NCI-H2196 (cell line): Measurements from ENCODE around the gene C1QA.
"Not testable (repeated sequence)": the region's sequence is repeated elsewhere in the genome, so short reads cannot be mapped to it uniquely, and the experiment has no call there.

Experiments used
- DNase-seq: peaks from one replicate; lab custom pipeline; 2025; ENCODE audit not compliant: unreplicated experiment; lab: John Stamatoyannopoulos, UW

Gene C1QA

DNA sequence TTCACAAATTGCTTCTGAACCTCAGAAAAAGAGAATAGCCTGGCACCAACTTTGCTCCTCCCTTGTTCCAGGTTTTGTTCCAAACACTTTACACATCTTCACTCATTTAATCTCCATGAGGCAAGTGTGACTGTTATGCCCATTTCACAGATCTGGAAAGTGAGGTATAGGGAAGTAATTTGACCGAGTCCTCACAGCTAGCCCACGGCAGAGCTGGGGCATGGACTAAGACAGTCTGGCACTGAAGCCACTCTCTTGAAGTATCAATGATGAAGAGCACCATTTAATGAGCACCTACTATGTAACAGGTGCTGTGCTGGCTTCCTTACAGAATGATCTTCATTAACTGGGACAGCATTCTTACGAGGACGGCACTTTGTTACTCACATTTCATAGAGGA lies 35.6 kb downstream of the C1QA start:
- DNase-seq: no peak

DNA sequence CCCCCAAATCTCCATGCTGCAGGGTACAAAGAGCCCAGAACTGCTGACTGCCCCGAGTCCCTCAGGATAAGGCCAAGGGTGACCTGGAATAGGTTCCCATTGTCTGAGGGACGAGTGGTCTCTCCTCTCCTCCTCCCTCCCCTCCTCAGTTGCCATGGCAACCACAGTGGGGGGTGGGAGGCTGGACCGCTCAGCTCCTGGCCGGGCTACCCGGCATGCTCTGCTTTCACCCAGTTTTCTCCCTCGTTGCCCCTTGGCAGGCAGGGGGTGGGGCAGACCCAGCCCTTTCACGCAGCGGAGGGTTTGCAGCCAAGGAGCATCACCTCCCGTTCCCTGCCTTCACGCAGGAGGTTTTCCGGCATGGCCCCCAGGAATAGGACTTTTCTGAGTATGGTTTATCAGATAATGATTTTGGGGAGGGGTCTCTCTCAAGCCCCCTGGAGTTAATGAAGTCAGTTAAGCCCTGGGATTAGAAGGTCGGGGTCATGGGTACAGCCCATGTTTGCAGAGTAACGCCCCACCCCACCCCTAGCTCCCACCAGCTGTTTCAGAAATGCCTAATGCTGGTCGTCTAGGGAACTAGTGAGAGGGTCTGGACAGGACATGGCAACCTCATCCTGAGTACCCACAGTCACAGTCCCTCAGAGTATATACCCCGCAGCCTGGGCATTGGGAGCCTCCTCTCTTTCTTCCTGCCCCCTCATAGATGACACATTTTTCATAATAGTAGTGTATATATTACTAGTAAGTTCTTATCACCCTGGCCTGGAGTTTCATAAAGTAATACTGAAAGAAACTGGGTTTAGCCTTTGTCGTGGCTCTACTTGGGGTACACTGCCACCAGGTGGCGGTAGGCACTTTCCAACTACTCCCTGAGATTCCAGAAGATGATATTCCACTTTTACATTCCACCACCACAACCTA lies 37.3 kb downstream of the C1QA start:
- DNase-seq: peak; percentile 46

DNA sequence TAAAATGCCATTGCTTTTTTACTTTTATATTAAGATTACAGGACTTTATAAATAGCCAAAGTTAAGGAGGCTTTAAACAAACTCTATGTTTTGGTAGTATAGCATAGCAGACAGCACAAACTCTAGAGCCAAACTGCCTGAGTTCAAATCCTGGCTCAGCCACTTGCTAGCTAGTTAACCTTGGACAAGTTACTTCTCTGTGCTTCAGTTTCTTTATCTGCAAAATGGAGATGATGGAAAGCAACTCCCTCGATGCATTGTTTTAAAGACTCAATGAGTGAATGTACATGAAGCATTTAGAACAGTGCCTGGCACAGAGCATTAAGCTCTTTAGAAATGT lies 38.0 kb downstream of the C1QA start:
- DNase-seq: no peak

DNA sequence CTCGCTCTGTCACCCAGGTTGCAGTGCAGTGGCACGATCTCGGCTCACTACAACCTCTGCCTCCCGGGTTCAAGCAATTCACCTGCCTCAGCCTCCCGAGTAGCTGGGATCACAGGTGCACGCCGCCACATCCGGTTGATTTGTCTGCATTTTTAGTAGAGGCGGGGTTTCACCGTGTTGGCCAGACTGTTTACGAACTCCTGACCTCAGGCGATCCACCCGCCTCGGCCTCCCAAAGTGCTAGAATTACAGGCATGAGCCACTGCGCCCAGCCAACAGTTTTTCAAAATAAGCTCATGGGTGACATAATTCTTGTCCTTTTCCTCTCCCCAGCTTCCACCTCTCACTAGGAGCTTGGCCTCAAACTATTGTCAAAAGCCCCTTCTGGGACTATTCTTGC lies 39.7 kb downstream of the C1QA start:
- DNase-seq: not testable (repeated sequence)

DNA sequence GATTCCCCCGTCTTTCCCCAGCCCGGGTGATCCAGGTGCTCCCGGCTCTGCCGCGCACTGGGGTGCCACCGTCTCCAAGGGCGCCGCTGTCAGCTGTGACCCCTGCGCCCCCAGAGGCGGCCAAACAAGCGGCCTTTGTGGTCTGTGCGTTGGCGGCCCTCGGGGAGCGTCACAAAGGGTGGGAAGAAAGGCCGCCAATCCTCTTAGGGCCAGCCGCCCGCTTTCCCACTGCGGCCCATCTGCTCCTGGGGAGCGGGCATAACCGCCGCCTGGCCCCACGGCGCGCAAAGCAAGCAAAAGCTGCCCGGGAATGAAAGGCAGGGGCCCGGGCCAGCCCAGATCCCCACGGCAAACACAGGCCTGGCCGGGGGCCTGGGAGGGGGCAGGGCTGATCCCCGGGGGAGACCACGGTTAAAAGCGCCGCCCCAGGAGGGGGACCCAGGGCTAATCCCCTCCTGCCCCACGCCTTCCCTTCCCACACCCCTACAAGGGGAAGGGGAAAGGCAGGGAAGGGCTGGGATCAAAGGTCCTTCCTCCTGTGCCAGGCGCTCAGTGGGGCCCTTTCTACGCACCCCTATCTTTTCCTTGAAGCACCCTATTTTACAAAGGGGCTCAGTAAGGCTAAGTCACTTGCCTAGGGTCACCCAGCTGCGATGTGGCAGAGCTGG lies 40.6 kb downstream of the C1QA start:
- no peak for DNase-seq

DNA sequence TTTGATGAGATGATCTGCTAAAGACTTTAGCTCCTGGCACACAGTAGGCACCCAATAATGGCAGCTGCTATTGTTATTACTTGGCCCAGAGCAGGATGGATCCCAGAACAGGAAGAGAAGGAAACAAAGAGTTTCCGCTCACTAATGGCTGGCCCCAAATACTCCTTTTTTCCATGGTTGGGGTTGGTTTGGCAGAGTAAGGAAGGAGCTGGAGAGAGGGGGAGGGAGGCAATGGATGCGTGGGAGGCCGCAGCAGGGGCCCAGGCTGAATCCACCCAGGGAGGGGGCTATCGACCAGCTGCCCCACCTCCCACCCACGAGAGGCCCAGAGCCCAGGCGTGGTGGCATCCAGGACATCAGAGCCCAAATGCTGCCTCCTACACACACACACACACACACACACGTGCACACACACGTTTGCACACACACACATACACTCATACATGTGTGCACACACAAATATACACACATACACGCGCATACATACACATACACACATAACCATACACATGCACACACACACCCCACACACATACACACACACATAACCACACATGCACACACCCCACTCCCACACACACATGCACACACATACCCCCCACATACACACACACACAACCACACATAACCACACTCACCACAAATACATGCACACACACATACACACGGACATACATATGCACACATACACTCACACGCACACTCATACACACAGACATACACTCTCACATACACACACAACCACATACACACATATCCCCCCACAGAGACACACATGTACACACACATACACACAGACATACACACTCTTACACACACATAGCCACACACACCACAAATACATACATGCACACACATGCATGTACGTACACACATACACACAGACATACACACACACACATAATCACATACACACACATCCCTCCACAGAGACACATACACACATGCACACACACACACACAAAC lies 41.8 kb downstream of the C1QA start:
- no peak for DNase-seq

DNA sequence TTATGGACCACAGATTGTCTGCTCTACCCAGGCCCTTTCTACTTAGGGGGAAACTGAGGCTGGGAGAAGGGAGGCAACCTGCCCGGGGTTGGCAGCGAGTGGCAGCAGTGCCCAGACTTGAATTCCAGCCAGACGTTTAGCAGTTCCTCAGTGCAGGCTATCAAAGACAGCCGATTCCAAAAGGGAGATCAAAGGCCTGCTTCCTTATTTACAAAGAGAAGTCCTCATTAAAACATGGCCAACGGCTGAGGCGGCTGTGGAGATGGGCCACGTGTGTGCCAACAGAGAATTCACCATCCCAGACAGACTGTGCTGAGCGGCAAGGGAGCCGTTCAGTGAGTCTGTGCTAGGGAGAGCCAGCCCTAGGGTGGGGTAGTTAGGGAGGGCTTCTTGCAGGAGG lies 44.3 kb downstream of the C1QA start:
- DNase-seq: peak; percentile 63

DNA sequence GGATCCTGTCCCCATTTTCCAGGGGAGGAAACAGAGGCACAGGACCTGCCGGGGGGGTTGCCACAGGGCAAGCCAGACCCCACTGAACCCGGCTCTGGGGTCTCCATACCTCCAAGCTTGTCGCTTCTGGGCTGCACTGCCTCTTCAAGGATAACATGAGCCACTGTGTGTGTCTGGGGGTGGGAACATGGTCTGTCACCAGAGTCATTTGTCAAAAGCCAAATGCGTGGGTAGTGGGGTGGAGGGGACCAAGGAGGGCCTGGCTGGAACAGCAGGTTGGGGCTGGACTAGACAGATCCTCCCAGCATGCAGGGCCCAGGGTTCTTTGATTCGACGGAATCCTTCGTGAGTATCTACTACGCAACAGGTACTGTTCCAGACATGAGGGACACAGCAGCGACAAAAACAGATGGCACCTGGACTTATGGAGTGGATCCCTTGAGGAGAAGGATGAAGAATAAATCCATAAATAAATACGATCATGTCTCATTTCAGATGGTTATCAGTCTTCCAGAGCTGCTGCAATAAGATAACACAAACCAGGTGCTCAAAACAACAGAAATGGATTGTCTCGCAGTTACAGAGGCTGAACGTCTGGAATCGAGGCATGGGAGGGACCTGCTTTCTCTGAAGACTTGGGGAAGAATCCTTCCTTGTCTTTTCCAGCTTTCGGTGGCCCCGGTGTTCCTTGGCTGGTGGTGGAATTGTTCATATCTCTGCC lies 45.3 kb downstream of the C1QA start:
- DNase-seq: no peak

DNA sequence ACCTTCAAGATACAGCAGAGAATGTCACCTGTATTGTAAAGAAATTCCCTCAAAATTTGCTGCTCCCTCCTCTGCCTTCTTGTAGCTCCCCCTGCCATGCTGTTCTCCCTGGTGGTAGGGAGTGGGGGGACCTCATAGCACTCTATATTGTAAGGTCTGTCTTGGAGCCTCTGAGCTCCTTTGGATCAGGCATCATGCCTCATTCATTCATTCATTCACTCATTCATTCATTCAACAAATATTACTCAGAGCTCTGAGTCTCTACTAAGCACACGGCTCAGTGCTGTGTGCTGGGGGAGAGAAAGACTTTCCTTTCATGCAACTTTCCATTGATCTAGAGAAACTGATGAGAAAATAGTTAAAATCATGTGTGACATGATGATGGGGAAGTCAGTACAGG lies 47.1 kb downstream of the C1QA start:
- no peak for DNase-seq

DNA sequence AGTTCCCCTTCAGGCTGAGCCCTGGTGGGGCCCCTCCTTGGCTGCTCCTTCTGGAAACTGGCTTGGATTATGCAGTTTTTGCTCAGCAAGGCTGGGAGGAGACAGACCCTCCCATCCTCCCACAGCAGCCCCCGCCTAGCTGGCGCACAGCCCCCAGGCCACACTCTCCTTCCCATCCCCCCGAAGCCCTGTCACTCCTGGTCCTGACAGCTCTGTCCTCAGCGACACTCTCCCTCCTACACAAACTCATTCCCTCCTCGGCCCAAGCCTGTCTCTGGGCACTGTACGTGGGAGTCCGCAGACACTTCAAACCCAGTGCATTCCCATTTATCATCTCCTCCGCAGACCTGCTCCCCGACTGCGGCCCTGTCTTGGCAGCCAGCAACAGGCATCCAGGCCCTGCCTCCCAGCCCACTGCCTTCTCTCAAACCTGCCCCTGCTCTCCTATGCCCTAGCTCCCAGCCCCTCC lies 49.2 kb downstream of the C1QA start:
- DNase-seq: no peak

DNA sequence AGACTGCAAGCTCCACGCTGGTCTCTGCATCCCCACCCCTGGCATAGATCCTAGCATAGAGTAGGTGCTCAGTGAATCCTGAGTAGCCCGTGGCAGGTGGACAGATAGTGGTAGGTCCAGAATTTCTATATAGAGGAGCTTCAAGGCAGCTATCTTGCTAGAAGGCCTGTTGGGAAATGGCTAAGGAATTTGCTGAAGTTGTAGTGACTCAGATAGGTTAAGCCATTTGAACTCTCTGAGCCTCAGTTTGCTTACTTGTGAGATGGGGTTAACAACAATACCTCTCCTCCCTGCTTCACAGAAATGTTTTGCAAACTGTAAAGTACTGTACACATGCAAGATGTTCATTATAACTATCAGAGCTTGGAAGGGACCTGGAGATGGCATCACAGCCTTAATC lies 50.8 kb downstream of the C1QA start:
- no peak for DNase-seq

DNA sequence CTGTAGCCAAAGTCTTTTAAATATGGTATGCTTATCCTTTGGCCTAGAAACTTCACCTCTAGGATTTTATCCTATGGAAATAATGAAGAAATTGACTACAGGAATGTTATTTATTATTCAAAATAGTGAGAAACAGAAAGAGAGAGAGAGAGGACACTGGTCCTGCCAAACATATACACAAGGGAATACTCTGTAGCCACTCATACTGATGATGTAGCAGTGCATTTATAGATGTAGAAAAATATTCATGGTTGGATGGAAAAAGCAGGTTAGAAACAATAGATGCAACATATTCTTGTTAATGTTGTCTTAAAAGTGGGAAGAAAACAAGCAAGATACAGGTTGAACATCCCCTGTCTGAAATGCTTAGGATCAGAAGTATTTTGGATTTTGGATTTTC lies 52.0 kb downstream of the C1QA start:
- DNase-seq: no peak
